HG02763 (cell line): Measurements from ENCODE around the gene OR8S1.
"Not testable (repeated sequence)": the region's sequence is repeated elsewhere in the genome, so short reads cannot be mapped to it uniquely, and the experiment has no call there.

Source experiments
- ATAC-seq: cut with Tn5 transposase; IDR thresholded peaks from one replicate; pipeline ENCODE4 v1.9.1; 2021; ENCODE audit warnings: mild to moderate bottlenecking, moderate library complexity; ENCODE audit not compliant: unreplicated experiment

The OR8S1 gene

GRCh38 chr12:48553666-48554343, 28.4 kb downstream of the OR8S1 start:
- not testable (repeated sequence) for ATAC-seq

DNA sequence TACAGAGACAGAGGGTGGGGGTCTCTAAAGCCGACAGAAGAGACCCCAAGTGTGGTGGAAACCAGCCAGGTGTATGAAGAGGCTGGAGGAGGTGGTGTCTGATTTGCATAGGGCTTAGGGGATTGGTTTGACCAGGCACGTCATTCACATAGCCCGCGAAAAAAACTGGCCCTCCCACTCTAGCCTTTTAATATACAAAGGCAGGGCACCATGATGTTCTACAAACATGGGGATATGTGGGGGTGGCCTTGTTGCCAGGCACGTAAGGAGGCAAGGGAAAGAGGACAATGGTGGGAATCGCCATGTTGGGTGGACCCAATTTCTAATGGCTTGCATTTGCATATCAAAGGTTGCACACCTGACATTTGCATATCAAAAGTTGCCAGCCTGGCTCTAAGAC, 31.2 kb downstream of the OR8S1 start:
- no peak for ATAC-seq

DNA sequence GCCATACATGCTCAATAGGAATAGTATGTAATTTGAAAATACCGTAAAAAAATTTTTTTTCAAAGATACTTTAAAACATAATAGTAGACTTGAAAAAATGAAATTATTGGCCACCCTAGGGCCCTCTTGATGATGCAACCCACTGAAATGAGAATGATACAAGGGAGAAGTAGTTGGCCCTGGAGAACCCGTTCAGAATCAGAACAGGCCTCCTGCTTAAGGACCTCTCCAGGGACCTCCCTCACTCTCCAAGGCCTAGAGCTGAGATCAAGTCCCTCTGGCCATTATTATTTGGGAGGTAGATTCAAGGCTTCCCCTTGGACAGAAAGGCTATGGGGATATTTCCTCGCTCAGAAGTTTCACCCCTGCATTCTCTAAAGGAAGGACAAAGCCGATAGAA, 32.5 kb downstream of the OR8S1 start:
- ATAC-seq: no peak

- no peak for ATAC-seq
These were observed 42.3 kb downstream of the OR8S1 start for GRCh38 chr12:48567731-48568130.

DNA sequence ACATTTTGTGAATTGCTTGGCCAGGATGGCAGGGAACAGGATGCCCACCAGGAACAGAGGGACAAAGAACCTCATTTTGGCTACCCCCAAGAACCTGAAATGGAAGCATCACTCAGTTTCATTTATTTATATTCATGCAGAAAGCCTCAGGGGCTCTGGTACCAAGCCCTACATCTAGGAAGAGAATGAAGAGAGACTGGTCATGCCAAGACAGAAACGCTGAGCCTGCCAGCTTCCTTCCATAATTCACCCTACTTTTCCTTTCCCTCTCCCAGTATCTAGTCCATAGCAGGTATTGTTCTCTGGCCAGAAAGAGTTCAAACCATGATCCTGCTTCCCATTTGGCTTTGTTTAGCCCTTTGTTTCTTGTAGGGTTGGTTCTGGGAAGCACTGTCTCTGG, 44.5 kb downstream of the OR8S1 start, which contains the start of gene LALBA:
Gene LALBA (minus strand): TSS at position 101 of the 400 bp plus-strand sequence. CDS start 26 bp downstream, at position 75.
- ATAC-seq: no peak

GRCh38 chr12:48572326-48572725, 46.9 kb downstream of the OR8S1 start:
- no peak for ATAC-seq
